Stomach (tissue), 4 donors: Measurements from ENCODE around the gene ADGRA1.

Source experiments
- EP300 ChIP-seq: sonication (generic); formaldehyde crosslinking; IDR thresholded peaks from one replicate; pipeline ENCODE4 v1.6.1; 2017; ENCODE audit warnings: antibody characterized with exemption
- POLR2A ChIP-seq, 4 donors: fragments of 450-650 bp; IDR thresholded peaks; one replicate each; pipeline ENCODE4 v1.6.1; 2016; ENCODE audit warnings: antibody characterized with exemption in 4 of 4, control low read depth in 2 of 4, mild to moderate bottlenecking in 1 of 4, moderate library complexity in 1 of 4
- TF ChIP-seq, protein P1 (sequence below), 7 experiments: fragments of 450-650 bp in 4 of 7; fragments of 200-600 bp in 3 of 7; sonication (generic) in 3 of 7; IDR thresholded peaks; one replicate each; pipeline ENCODE4 v1.5.1; 2016 to 2019; ENCODE audit warnings: antibody characterized with exemption in 7 of 7, control low read depth in 2 of 7, mild to moderate bottlenecking in 1 of 7

DNA sequence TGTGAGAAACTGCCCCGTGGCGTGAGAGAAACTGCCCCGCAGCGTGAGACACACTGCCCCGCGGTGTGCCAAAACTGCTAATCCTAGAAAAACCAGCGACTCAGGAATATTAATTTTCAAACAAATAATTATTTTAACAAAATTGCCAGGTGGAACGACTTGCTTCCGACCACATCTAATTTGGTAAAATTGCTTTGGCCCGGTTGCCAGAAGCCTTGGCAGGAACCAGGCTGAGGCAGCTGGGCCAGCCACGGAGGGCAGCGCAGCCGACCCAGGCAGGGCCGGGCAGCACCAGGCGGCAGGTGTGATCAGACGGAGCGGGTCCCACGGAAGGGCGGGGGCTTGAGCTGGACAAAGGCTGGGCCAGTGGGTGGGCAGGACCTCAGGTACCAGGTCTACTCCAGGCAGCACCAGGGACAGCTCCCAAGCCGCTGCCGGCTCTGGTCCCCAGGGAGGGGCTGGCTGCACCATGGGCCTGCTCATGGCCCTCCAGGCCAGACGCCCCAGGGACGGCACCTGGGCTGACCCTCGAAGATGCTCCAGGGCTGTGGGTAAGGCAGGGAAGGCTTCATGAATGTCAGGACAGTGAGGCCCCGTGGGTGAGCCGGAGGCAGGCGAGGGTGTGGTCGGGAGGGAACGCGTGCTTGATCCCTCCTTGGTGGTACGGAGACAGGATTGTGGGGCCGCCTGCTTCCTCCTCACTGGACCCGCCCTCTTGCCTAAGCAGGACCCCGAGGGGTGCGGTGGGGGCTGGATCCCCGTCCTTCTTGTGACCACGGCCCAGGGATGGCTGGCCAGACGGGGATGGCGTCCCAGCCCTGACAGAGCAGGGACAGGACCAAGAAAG is 7.7 kb upstream of the ADGRA1 start:
- TF ChIP-seq, protein P1, sequence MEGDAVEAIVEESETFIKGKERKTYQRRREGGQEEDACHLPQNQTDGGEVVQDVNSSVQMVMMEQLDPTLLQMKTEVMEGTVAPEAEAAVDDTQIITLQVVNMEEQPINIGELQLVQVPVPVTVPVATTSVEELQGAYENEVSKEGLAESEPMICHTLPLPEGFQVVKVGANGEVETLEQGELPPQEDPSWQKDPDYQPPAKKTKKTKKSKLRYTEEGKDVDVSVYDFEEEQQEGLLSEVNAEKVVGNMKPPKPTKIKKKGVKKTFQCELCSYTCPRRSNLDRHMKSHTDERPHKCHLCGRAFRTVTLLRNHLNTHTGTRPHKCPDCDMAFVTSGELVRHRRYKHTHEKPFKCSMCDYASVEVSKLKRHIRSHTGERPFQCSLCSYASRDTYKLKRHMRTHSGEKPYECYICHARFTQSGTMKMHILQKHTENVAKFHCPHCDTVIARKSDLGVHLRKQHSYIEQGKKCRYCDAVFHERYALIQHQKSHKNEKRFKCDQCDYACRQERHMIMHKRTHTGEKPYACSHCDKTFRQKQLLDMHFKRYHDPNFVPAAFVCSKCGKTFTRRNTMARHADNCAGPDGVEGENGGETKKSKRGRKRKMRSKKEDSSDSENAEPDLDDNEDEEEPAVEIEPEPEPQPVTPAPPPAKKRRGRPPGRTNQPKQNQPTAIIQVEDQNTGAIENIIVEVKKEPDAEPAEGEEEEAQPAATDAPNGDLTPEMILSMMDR (IDR thresholded peaks at IDR 0.05): no peak
- TF ChIP-seq EP300: no peak
- no peak for TF ChIP-seq POLR2A (IDR thresholded peaks at IDR 0.05)
